GM12891 (cell line): ENCODE measurements around the gene TAF4.

Experiments used
- PAX5 ChIP-seq: IDR thresholded peaks from 2 replicates; pipeline ENCODE4 v1.6.1; 2011; ENCODE audit warnings: low read length, moderate library complexity, mild to moderate bottlenecking; ENCODE audit not compliant: insufficient read depth, severe bottlenecking
- POLR2A ChIP-seq: IDR thresholded peaks from 2 replicates; pipeline ENCODE4 v1.6.1; 2011; ENCODE audit warnings: low read depth, low read length, control low read depth
- POLR2AphosphoS5 ChIP-seq: IDR thresholded peaks from 2 replicates; pipeline ENCODE4 v1.6.1; 2011; ENCODE audit warnings: low read depth, low read length, control low read depth
- TAF1 ChIP-seq: IDR thresholded peaks from 2 replicates; pipeline ENCODE4 v1.6.1; 2011; ENCODE audit warnings: low read depth, low read length, control low read depth

DNA sequence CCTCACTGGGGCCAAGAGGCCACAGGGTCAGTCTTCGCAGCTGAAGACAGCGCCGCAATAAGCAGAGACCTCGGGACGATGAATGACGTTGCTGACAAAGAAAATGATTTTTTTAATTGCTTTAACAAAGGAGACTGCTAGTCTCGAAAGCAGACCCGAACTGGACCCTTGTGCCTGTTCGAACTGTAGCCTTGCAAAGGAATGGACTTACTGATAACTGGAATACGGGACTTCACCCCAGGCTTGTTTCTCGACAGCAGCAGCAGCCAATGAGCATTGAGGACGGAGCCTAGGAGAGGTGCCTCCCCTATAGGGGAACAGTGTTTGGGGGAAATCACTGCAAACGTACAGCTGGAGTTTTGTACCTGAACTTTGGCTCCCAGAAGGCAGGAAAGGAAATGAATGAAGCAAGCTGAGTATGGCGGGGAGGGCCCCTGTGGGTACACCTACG, 1.3 kb upstream of the TAF4 start:
- TF ChIP-seq POLR2AphosphoS5: no peak
- TF ChIP-seq POLR2A: no peak
- TF ChIP-seq PAX5: no peak
- TF ChIP-seq TAF1: no peak
